HepG2 (cell line): ENCODE data around the gene ZMYND8.
A peak's percentile ranks its signal among the peaks of the same experiment; 100 is the strongest.

Experiments
- CREB1 ChIP-seq, 2 experiments: fragments of 450-650 bp in 1 of 2; IDR thresholded peaks; 2 replicates each; pipeline ENCODE4 v1.6.1; 2016 to 2017; ENCODE audit warnings: control low read depth in 1 of 2, mild to moderate bottlenecking in 1 of 2, missing compliant biosample characterization in 1 of 2, missing genetic modification characterization in 1 of 2
- CREM ChIP-seq, 2 experiments: sonication (generic) in 1 of 2; formaldehyde crosslinking in 1 of 2; IDR thresholded peaks; 2 replicates each; pipeline versions ENCODE4 v1.4.0 to v1.6.1; 2016 to 2020; ENCODE audit warnings: antibody characterized with exemption in 1 of 2, mild to moderate bottlenecking in 1 of 2, missing genetic modification reagents in 1 of 2
- CTCF ChIP-seq: sonication (generic); formaldehyde crosslinking; IDR thresholded peaks from 2 replicates; pipeline ENCODE4 v1.5.0; 2020; ENCODE audit warnings: mild to moderate bottlenecking, missing genetic modification reagents, moderate library complexity
- EP300 ChIP-seq, 3 experiments: sonication (generic) in 1 of 3; formaldehyde crosslinking in 1 of 3; IDR thresholded peaks; 2 replicates each; pipeline versions ENCODE4 v1.5.1 to v1.6.1; 2011 to 2020; ENCODE audit warnings: low read depth in 2 of 3, low read length in 2 of 3, borderline replicate concordance in 1 of 3, improper control_type of control experiment in 1 of 3, mild to moderate bottlenecking in 1 of 3, missing genetic modification reagents in 1 of 3, moderate library complexity in 1 of 3
- FOSL1 ChIP-seq: sonication (generic); formaldehyde crosslinking; IDR thresholded peaks from 2 replicates; pipeline ENCODE4 v1.9.0; 2021; ENCODE audit warnings: missing genetic modification reagents, borderline replicate concordance
- FOXA1 ChIP-seq, 2 experiments: fragments of 450-650 bp in 1 of 2; sonication (generic) in 1 of 2; formaldehyde crosslinking in 1 of 2; IDR thresholded peaks; 2 replicates each; pipeline versions ENCODE4 v1.4.0 to v1.6.1; 2016 to 2020; ENCODE audit warnings: missing genetic modification reagents in 1 of 2
- NR3C1 ChIP-seq: sonication (generic); formaldehyde crosslinking; IDR thresholded peaks from 2 replicates; pipeline ENCODE4 v1.4.0; 2020; ENCODE audit warnings: missing genetic modification reagents
- POLR2G ChIP-seq: fragments of 200-400 bp; formaldehyde crosslinking; IDR thresholded peaks from 2 replicates; pipeline ENCODE4 v1.6.1; 2018; ENCODE audit warnings: mild to moderate bottlenecking, low read depth, low read length, moderate library complexity
- RAD21 ChIP-seq: fragments of 450-650 bp; formaldehyde crosslinking; IDR thresholded peaks from 2 replicates; pipeline ENCODE4 v1.5.0; 2020; ENCODE audit warnings: mild to moderate bottlenecking
- STAG1 ChIP-seq: sonication (generic); formaldehyde crosslinking; IDR thresholded peaks from 2 replicates; pipeline ENCODE4 v1.4.0; 2020; ENCODE audit warnings: missing genetic modification reagents
- ZNF792 ChIP-seq: IDR thresholded peaks from 2 replicates; pipeline ENCODE4 v1.6.1; 2016
- TF ChIP-seq, protein P1 (sequence below), 2 experiments: IDR thresholded peaks; 2 replicates each; pipeline ENCODE4 v1.6.1; 2011 to 2012; ENCODE audit warnings: low read length in 2 of 2, borderline replicate concordance in 1 of 2, low read depth in 1 of 2, mild to moderate bottlenecking in 1 of 2, moderate library complexity in 1 of 2

- no peak for TF ChIP-seq STAG1 (CRISPR knock-in tag)
- TF ChIP-seq CREB1 (IDR thresholded peaks at IDR 0.05), result no peak
- no peak for TF ChIP-seq CREB1 (CRISPR knock-in tag; IDR thresholded peaks at IDR 0.05)
- TF ChIP-seq EP300 (IDR thresholded peaks at IDR 0.05; ENCODE audit: low read depth in 2 of 2, low read length in 2 of 2), result no peak
- TF ChIP-seq EP300 (CRISPR knock-in tag; IDR thresholded peaks at IDR 0.05; ENCODE audit: borderline replicate concordance), result no peak
- TF ChIP-seq CTCF (CRISPR knock-in tag), result no peak
- TF ChIP-seq ZNF792, result no peak
- TF ChIP-seq FOSL1 (CRISPR knock-in tag), result no peak
- TF ChIP-seq FOXA1 (IDR thresholded peaks at IDR 0.05), result no peak
- no peak for TF ChIP-seq FOXA1 (CRISPR knock-in tag; IDR thresholded peaks at IDR 0.05)
- 0 out of 2 replicates have a peak, but pooled peaks have one; percentile 7 for TF ChIP-seq CREM (IDR thresholded peaks at IDR 0.05)
- TF ChIP-seq CREM (CRISPR knock-in tag; IDR thresholded peaks at IDR 0.05), result no peak
- TF ChIP-seq NR3C1, result no peak
- no peak; the same call in 1 of the 2 replicates for TF ChIP-seq POLR2G
- no peak for TF ChIP-seq RAD21 (CRISPR knock-in tag)
- TF ChIP-seq, protein P1, sequence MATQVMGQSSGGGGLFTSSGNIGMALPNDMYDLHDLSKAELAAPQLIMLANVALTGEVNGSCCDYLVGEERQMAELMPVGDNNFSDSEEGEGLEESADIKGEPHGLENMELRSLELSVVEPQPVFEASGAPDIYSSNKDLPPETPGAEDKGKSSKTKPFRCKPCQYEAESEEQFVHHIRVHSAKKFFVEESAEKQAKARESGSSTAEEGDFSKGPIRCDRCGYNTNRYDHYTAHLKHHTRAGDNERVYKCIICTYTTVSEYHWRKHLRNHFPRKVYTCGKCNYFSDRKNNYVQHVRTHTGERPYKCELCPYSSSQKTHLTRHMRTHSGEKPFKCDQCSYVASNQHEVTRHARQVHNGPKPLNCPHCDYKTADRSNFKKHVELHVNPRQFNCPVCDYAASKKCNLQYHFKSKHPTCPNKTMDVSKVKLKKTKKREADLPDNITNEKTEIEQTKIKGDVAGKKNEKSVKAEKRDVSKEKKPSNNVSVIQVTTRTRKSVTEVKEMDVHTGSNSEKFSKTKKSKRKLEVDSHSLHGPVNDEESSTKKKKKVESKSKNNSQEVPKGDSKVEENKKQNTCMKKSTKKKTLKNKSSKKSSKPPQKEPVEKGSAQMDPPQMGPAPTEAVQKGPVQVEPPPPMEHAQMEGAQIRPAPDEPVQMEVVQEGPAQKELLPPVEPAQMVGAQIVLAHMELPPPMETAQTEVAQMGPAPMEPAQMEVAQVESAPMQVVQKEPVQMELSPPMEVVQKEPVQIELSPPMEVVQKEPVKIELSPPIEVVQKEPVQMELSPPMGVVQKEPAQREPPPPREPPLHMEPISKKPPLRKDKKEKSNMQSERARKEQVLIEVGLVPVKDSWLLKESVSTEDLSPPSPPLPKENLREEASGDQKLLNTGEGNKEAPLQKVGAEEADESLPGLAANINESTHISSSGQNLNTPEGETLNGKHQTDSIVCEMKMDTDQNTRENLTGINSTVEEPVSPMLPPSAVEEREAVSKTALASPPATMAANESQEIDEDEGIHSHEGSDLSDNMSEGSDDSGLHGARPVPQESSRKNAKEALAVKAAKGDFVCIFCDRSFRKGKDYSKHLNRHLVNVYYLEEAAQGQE (IDR thresholded peaks at IDR 0.05; ENCODE audit: borderline replicate concordance in 1 of 2, low read depth in 1 of 2, low read length in 2 of 2), result no peak
Observed at GRCh38 chr20:47345214-47345613, 11.3 kb downstream of the ZMYND8 start.
